ENCODE measurements around the gene SPATA2.
"Not testable (repeated sequence)": the region's sequence is repeated elsewhere in the genome, so short reads cannot be mapped to it uniquely, and the experiment has no call there.

The SPATA2 gene

DNA sequence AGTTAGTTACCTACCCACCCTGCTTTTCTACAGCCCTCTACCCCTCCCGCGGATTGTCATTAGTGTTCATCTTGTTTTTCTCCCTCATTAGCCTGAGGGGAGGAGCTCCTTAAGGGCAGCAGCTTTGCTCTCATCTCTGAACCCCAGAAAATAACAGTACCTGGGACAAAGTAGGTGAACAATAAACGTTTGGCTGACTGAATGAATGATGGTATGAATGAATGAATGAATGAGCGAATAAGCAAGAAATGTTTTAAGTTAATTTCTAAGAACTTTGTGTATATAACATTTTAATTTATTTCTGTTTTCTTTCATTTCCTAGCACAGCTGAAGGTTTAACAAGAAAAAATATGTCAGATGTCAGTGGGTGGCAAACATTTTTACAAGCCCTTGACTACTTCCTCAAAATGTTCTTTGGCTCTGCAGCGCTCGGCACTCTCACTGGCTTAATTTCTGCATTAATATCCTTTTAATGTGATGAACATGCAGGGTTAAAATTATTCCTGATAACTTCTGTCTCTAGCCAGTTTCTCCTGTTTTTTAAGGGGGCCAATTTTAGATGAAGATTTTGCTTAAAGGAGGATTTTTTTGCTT is 52.6 kb downstream of the SPATA2 start:
- Histone ChIP-seq H3K4me1 (ENCODE audit: insufficient read depth, low read length) (no peaks in the 10 kb centered on the region), H3K4me3 (ENCODE audit: low read depth in 1 of 2, low read length in 2 of 2) (no peak overlapping the region), H3K9ac (ENCODE audit: low read depth, low read length) (no peak overlapping the region), H3K79me2 (ENCODE audit: insufficient read depth, low read length) (no peaks in the 10 kb centered on the region), H3K36me3 (ENCODE audit: insufficient read depth, low read length) (peaks cover 32% of the 10 kb centered on the region; the same call in 1 of the 2 replicates), H3K4me2 (ENCODE audit: insufficient read depth, low read length) (no peak overlapping the region), H3K27ac (ENCODE audit: low read length) (no peak overlapping the region), H2AFZ (ENCODE audit: low read depth, low read length) (no peak overlapping the region), H4K20me1 (ENCODE audit: insufficient read depth, low read length) (no peaks in the 10 kb centered on the region; the same call in 1 of the 2 replicates), H3K27me3 (ENCODE audit: insufficient read depth, low read length, poor library complexity) (no peaks in the 10 kb centered on the region), H3K9me3 (ENCODE audit: insufficient read depth, low read length, severe bottlenecking) (no peaks in the 10 kb centered on the region)
- TF ChIP-seq, protein P1, sequence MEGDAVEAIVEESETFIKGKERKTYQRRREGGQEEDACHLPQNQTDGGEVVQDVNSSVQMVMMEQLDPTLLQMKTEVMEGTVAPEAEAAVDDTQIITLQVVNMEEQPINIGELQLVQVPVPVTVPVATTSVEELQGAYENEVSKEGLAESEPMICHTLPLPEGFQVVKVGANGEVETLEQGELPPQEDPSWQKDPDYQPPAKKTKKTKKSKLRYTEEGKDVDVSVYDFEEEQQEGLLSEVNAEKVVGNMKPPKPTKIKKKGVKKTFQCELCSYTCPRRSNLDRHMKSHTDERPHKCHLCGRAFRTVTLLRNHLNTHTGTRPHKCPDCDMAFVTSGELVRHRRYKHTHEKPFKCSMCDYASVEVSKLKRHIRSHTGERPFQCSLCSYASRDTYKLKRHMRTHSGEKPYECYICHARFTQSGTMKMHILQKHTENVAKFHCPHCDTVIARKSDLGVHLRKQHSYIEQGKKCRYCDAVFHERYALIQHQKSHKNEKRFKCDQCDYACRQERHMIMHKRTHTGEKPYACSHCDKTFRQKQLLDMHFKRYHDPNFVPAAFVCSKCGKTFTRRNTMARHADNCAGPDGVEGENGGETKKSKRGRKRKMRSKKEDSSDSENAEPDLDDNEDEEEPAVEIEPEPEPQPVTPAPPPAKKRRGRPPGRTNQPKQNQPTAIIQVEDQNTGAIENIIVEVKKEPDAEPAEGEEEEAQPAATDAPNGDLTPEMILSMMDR (IDR thresholded peaks at IDR 0.05; ENCODE audit: borderline replicate concordance, extremely low read depth, low read length, poor library complexity, severe bottlenecking), result no peak
- no peak for DNase-seq
- no peak for ATAC-seq (ENCODE audit: insufficient read depth, low read depth)

DNA sequence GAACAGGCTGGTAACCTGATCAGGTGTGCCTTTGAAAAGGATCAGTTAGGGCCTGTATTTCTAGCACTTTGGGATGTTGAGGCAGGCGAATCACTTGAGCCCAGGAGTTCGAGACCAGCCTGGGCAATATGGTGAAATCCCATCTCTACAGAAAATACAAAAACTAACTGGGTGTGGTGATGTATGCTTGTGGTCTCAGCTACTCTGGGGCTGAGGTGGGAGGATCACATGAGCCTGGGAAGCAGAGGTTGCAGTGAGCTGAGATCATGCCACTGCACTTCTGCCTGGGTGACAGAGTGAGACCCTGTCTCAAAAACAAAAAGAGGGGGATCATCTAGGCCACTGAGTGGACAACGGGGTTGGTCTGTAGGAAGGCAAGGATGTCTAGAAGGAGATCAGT is 54.1 kb downstream of the SPATA2 start:
- DNase-seq; H3K9me3 ChIP-seq (ENCODE audit: insufficient read depth, low read length, severe bottlenecking); H3K9ac ChIP-seq (ENCODE audit: low read depth, low read length); H4K20me1 ChIP-seq (ENCODE audit: insufficient read depth, low read length); H3K79me2 ChIP-seq (ENCODE audit: insufficient read depth, low read length); H3K4me3 ChIP-seq (ENCODE audit: low read depth in 1 of 2, low read length in 2 of 2); H3K4me2 ChIP-seq (ENCODE audit: insufficient read depth, low read length); H2AFZ ChIP-seq (ENCODE audit: low read depth, low read length); H3K4me1 ChIP-seq (ENCODE audit: insufficient read depth, low read length); H3K27ac ChIP-seq (ENCODE audit: low read length); ATAC-seq (ENCODE audit: insufficient read depth, low read depth); H3K27me3 ChIP-seq (ENCODE audit: insufficient read depth, low read length, poor library complexity): not testable (repeated sequence)
- peaks cover 40% of the 10 kb centered on the region; the same call in 1 of the 2 replicates for H3K36me3 ChIP-seq (ENCODE audit: insufficient read depth, low read length)

DNA sequence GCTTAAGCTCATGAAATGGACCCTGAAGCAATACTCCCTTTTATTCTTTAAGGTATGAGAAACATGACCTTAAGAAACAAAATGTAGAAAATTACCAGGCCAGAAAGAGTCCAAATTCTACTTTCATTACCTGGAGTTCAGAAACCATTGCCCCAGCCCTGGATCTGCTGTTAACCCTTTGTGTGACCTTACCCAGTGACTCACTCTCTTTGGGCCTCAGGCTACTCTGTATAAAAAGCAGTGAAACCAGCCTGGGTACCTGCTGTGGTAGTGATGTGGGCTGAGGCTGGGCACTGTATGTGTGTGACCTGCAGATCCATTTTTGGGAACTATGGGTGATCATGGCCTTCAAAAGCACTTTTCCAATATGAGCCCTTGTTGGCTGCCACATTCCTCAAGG is 55.5 kb downstream of the SPATA2 start:
- Histone ChIP-seq H3K36me3 (ENCODE audit: insufficient read depth, low read length) (peaks cover 40% of the 10 kb centered on the region), H3K27ac (ENCODE audit: low read length) (no peak overlapping the region), H3K4me3 (ENCODE audit: low read depth in 1 of 2, low read length in 2 of 2) (no peak overlapping the region), H3K4me1 (ENCODE audit: insufficient read depth, low read length) (no peaks in the 10 kb centered on the region), H3K9ac (ENCODE audit: low read depth, low read length) (no peak overlapping the region), H3K27me3 (ENCODE audit: insufficient read depth, low read length, poor library complexity) (no peaks in the 10 kb centered on the region), H4K20me1 (ENCODE audit: insufficient read depth, low read length) (no peaks in the 10 kb centered on the region; the same call in 1 of the 2 replicates), H3K4me2 (ENCODE audit: insufficient read depth, low read length) (no peak overlapping the region), H3K9me3 (ENCODE audit: insufficient read depth, low read length, severe bottlenecking) (no peaks in the 10 kb centered on the region), H2AFZ (ENCODE audit: low read depth, low read length) (no peak overlapping the region), H3K79me2 (ENCODE audit: insufficient read depth, low read length) (no peaks in the 10 kb centered on the region)
- DNase-seq (no peak), ATAC-seq (ENCODE audit: insufficient read depth, low read depth) (no peak)
- no peak for TF ChIP-seq EZH2 (IDR thresholded peaks at IDR 0.05; ENCODE audit: borderline replicate concordance, low read depth, low read length, severe bottlenecking)
- TF ChIP-seq, protein P1 (IDR thresholded peaks at IDR 0.05; ENCODE audit: borderline replicate concordance, extremely low read depth, low read length, poor library complexity, severe bottlenecking), result no peak

DNA sequence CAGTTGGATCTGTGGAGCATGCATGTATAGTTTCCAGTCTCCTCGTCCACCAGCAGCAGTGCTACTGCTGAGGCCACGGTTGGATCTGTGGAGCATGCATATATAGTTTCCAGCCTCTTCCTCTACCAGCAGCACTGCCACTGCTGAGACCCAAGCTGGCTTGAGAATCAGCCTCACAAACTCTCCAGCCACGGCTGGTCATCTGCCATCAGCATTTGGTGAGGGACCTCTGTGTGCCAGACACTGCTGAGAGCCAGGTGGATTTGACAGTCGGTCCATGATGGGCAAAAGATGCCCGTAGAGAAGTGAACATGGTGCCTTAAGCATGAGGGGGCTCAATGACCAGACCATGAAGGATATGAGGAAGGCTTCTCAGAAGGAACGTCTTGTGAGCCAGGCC is 56.3 kb downstream of the SPATA2 start:
- no peak overlapping the region for H3K9ac ChIP-seq (ENCODE audit: low read depth, low read length)
- ATAC-seq (ENCODE audit: insufficient read depth, low read depth) (no peak), DNase-seq (no peak)
- no peaks in the 10 kb centered on the region for H3K9me3 ChIP-seq (ENCODE audit: insufficient read depth, low read length, severe bottlenecking)
- no peak overlapping the region for H3K4me2 ChIP-seq (ENCODE audit: insufficient read depth, low read length)
- H3K27me3 ChIP-seq (ENCODE audit: insufficient read depth, low read length, poor library complexity), result no peaks in the 10 kb centered on the region
- no peak overlapping the region for H3K27ac ChIP-seq (ENCODE audit: low read length)
- TF ChIP-seq, protein P1 (IDR thresholded peaks at IDR 0.05; ENCODE audit: borderline replicate concordance, extremely low read depth, low read length, poor library complexity, severe bottlenecking), result no peak
- TF ChIP-seq EZH2 (IDR thresholded peaks at IDR 0.05; ENCODE audit: borderline replicate concordance, low read depth, low read length, severe bottlenecking), result no peak
- peaks cover 44% of the 10 kb centered on the region for H3K36me3 ChIP-seq (ENCODE audit: insufficient read depth, low read length)
- H3K79me2 ChIP-seq (ENCODE audit: insufficient read depth, low read length), result no peaks in the 10 kb centered on the region
- no peaks in the 10 kb centered on the region for H3K4me1 ChIP-seq (ENCODE audit: insufficient read depth, low read length)
- no peak overlapping the region for H3K4me3 ChIP-seq (ENCODE audit: low read depth in 1 of 2, low read length in 2 of 2)
- H2AFZ ChIP-seq (ENCODE audit: low read depth, low read length), result no peak overlapping the region
- no peaks in the 10 kb centered on the region; the same call in 1 of the 2 replicates for H4K20me1 ChIP-seq (ENCODE audit: insufficient read depth, low read length)

Measured in DND-41 (cell line).